Activated CD8-positive, alpha-beta T cell treated with anti-CD3 and anti-CD28 coated beads for 36 hours (primary cell): ENCODE data around the gene MIA3. TPM values are rescaled to one million over a fixed set of nuclear protein-coding genes. Genes with fewer than 3 reads are reported as not detected.
A peak's percentile ranks its signal among the peaks of the same experiment; 100 is the strongest.
"Not testable (repeated sequence)": the region's sequence is repeated elsewhere in the genome, so short reads cannot be mapped to it uniquely, and the experiment has no call there.

ENCODE experiments used
- ATAC-seq: fragments of 200-7000 bp; cut with Tn5 transposase; one replicate; pipeline ENCODE4 v1.10.0; 2021; ENCODE audit warnings: mild to moderate bottlenecking, moderate library complexity
- CTCF ChIA-PET: fragments of 350-600 bp; sonication (Branson Sonifier 250); formaldehyde crosslinking; loops from one replicate; lab custom pipeline; 2021; ENCODE audit warnings: antibody characterized with exemption; lab: Charles Lee
- POLR2A ChIA-PET: fragments of 350-600 bp; sonication (Branson Sonifier 250); formaldehyde crosslinking; loops from one replicate; lab custom pipeline; 2021; ENCODE audit warnings: antibody characterized with exemption; lab: Charles Lee
- DNase-seq: peaks from one replicate; pipeline ENCODE4 v3.0.0-alpha.2; 2020
- H3K27ac Mint-ChIP-seq: one replicate; pipeline ENCODE4 v1.8.0; 2021; ENCODE audit warnings: mild to moderate bottlenecking, mixed read lengths
- H3K27me3 Mint-ChIP-seq: one replicate; pipeline ENCODE4 v1.8.0; 2021; ENCODE audit warnings: mixed read lengths
- H3K36me3 Mint-ChIP-seq: one replicate; pipeline ENCODE4 v1.8.0; 2021; ENCODE audit warnings: low read depth, mixed read lengths
- H3K4me1 Mint-ChIP-seq: one replicate; pipeline ENCODE4 v1.8.0; 2021; ENCODE audit warnings: low read depth, mixed read lengths
- H3K4me3 Mint-ChIP-seq: one replicate; pipeline ENCODE4 v1.8.0; 2021; ENCODE audit warnings: mild to moderate bottlenecking, moderate library complexity, mixed read lengths
- H3K9me3 Mint-ChIP-seq: one replicate; pipeline ENCODE4 v1.8.0; 2021; ENCODE audit warnings: mixed read lengths
- intact Hi-C: fragments of 100-400 bp; cut with micrococcal nuclease; formaldehyde crosslinking; loops from one replicate; pipeline ENCODE4 v1.10.0; 2022
- total RNA-seq, 2 experiments: library from RNA; stranded (reverse); gene quantifications; one replicate each; pipeline ENCODE4 v1.2.3, GENCODE V29; 2021
- TF ChIP-seq, protein P1 (sequence below): fragments of 200-600 bp; IDR thresholded peaks from one replicate; pipeline ENCODE4 v1.8.0; 2022; ENCODE audit warnings: antibody characterized with exemption, mild to moderate bottlenecking

MIA3 gene
- total RNA-seq, 2 experiments from 2014 or later = 43.1 to 44.1 TPM

DNA sequence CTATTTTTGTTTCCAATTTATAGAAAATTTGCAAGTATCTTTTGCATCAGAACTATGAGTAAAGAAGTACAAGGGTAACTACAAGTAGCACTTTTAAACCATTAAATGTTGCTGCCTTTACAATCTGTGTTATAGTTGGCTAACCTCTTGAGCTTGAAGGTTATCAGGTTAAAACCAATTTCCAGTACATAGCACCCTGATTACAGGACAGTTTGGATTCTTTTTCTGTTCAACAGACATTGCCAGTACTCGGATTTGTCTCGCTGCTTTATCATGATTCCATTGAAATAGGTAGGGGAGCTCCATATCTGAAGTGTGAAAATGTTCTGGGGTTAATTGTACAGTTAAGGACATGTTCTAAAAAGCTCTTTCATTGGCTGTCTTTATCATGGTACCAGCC is 40.0 kb downstream of the MIA3 start:
- TF ChIP-seq, protein P1, sequence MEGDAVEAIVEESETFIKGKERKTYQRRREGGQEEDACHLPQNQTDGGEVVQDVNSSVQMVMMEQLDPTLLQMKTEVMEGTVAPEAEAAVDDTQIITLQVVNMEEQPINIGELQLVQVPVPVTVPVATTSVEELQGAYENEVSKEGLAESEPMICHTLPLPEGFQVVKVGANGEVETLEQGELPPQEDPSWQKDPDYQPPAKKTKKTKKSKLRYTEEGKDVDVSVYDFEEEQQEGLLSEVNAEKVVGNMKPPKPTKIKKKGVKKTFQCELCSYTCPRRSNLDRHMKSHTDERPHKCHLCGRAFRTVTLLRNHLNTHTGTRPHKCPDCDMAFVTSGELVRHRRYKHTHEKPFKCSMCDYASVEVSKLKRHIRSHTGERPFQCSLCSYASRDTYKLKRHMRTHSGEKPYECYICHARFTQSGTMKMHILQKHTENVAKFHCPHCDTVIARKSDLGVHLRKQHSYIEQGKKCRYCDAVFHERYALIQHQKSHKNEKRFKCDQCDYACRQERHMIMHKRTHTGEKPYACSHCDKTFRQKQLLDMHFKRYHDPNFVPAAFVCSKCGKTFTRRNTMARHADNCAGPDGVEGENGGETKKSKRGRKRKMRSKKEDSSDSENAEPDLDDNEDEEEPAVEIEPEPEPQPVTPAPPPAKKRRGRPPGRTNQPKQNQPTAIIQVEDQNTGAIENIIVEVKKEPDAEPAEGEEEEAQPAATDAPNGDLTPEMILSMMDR = no peak
- peaks cover 53% of the 10 kb centered on the region for H3K4me1 Mint-ChIP-seq
- ChIA-PET POLR2A (interaction anchor here (0.9 to 1.1 kb wide), 2 partner anchors 14 to 55 kb away, joined by 3 to 6 read pairs; partner anchors contain the start of genes AIDA and BROX), CTCF (interaction anchor here (1.0 to 1.1 kb wide), 3 partner anchors 8 to 193 kb away, joined by 3 read pairs; no protein-coding TSS in a partner anchor)
- H3K4me3 Mint-ChIP-seq = no peak overlapping the region
- peak overlapping the region; percentile 8 for H3K27ac Mint-ChIP-seq
- H3K9me3 Mint-ChIP-seq = no peaks in the 10 kb centered on the region
- no peaks in the 10 kb centered on the region for H3K27me3 Mint-ChIP-seq
- peaks cover 79% of the 10 kb centered on the region for H3K36me3 Mint-ChIP-seq
- ATAC-seq (no peak), DNase-seq (no peak)
- intact Hi-C loops = loop anchor here (5.0 kb wide), 1 partner anchor 54 kb away; the partner anchor contains the start of genes AIDA and BROX

DNA sequence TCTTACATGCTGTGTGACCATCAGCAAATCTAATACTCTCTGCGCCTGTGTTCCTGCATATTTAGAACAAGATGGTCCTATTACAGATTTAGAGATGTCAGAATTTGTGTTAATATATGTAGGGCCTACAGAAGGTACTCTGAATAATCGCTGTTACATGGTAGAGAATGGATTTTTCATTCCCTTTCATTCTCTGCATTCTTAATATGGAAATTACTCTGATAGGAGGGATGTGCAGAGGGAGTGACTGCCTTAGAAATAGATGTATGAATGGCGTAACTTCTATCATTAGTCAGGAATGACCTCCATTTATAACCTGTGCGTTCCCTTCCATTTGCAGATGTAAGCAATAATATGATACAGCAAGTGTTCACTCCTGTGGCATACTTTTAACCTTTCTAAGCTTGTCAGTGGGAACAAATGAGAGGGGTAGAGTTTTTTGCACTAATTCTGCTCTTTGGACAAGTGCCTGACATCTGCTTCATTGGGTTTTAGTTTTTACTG is 45.6 kb downstream of the MIA3 start:
- H3K9me3 Mint-ChIP-seq = no peaks in the 10 kb centered on the region
- H3K4me3 Mint-ChIP-seq = no peak overlapping the region
- H3K27ac Mint-ChIP-seq = no peak overlapping the region
- DNase-seq (no peak), ATAC-seq (no peak)
- CTCF ChIA-PET = interaction anchor here (1.5 kb wide), 1 partner anchor 29 kb away, joined by 4 read pairs; no protein-coding TSS in a partner anchor
- POLR2A ChIA-PET = no interaction called here
- TF ChIP-seq, protein P1 = no peak
- intact Hi-C loops = no loop called here
- peaks cover 51% of the 10 kb centered on the region for H3K36me3 Mint-ChIP-seq
- H3K27me3 Mint-ChIP-seq = no peaks in the 10 kb centered on the region
- peaks cover 11% of the 10 kb centered on the region for H3K4me1 Mint-ChIP-seq

DNA sequence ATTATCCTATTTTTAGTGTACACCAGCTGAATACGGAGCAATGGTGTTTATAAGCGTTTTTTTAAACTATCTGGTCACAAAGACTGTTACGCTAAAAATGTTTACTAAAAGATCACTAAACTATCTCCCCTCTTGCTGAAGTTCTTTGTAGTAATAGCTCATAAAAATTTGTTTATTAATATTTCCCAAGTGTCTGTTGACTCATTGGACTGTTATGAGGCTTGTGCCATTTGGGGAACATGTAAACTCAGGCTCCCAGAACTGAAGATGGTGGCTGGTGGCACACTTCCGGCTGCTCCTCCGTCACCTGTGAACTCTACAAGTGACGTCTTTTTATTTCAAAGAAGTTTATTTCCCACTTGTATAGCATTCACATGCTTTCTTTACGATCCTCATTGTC is 48.1 kb downstream of the MIA3 start:
- ChIA-PET CTCF (interaction anchor here (0.6 to 1.0 kb wide), 3 partner anchors 8 to 150 kb away, joined by 3 to 5 read pairs (median 3); no protein-coding TSS in a partner anchor), POLR2A (no interaction called here)
- intact Hi-C loops = no loop called here
- H3K27ac Mint-ChIP-seq = no peak overlapping the region
- ATAC-seq (no peak), DNase-seq (no peak)
- no peaks in the 10 kb centered on the region for H3K27me3 Mint-ChIP-seq
- no peak overlapping the region for H3K4me3 Mint-ChIP-seq
- H3K36me3 Mint-ChIP-seq = peaks cover 38% of the 10 kb centered on the region
- peaks cover 20% of the 10 kb centered on the region for H3K4me1 Mint-ChIP-seq
- no peaks in the 10 kb centered on the region for H3K9me3 Mint-ChIP-seq
- TF ChIP-seq, protein P1 = no peak

DNA sequence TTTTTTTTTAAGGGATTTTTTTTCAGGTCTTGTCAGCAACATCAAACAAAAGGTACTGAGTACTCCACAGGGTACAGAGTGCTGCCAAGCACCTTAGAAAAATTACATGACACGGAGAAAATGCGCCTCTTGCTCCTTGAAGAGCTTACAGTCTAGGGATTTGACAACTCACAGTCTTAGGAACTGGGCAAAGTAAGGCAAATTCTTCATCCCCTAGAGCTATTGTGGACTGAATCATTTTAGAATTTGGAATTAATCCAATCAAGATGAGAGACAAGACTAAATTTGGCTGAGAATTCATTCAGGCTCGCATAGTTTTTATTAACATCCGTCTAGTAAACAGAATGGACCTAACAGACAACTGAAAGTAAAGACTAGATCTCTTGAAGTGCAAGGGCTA is 50.3 kb downstream of the MIA3 start:
- H3K9me3 Mint-ChIP-seq, DNase-seq, H3K27ac Mint-ChIP-seq, H3K4me3 Mint-ChIP-seq, POLR2A ChIA-PET, CTCF ChIA-PET, ATAC-seq, intact Hi-C loops, H3K27me3 Mint-ChIP-seq: not testable (repeated sequence)
- peaks cover 20% of the 10 kb centered on the region for H3K4me1 Mint-ChIP-seq
- peaks cover 41% of the 10 kb centered on the region for H3K36me3 Mint-ChIP-seq

DNA sequence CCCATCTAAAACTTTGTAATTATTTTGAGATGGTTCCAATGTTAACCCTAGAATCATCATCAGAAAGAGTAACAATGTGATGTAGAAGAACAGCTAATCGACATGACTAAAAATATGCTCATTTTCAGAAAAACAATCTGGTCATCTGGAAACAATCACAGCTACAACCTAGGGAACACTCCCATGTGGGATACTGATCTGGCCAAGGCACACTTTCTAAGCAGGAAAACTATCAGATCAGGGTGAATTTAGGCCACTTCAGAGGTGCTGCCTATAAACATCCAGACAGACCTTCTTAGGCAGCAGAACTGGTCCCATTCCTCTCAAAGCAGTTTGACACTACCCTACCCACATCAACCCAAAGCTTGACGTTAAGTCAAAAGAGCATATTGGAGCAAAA is 51.2 kb downstream of the MIA3 start:
- H3K27me3 Mint-ChIP-seq, H3K9me3 Mint-ChIP-seq, POLR2A ChIA-PET, intact Hi-C loops, CTCF ChIA-PET, ATAC-seq, H3K27ac Mint-ChIP-seq, H3K4me3 Mint-ChIP-seq, DNase-seq: not testable (repeated sequence)
- Mint-ChIP-seq H3K4me1 (peaks cover 20% of the 10 kb centered on the region), H3K36me3 (peaks cover 44% of the 10 kb centered on the region)

DNA sequence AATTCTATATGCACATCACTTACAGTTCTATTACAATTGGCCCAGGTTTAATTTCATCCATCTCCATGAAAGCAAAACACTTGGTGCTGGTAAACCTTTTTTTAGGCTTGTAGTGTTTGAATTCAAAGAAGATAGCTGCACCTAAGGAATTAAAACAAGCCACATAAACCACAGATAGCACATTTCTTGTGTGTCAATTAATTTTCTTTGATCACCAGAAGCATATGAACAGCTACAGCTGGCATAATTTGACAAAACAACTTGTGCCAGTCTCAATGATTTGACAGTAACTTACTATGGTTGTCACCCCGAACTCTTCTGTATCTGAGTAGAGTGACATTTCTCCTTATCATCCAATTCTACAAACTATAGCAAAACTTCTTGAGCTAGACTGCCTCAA is 52.2 kb downstream of the MIA3 start:
- ATAC-seq = no peak
- no peaks in the 10 kb centered on the region for H3K9me3 Mint-ChIP-seq
- peaks cover 47% of the 10 kb centered on the region for H3K36me3 Mint-ChIP-seq
- no peaks in the 10 kb centered on the region for H3K27me3 Mint-ChIP-seq
- peak overlapping the region; percentile 75 for H3K27ac Mint-ChIP-seq
- ChIA-PET POLR2A (interaction anchor here (1.4 kb wide), 1 partner anchor 16 kb away, joined by 5 read pairs; no protein-coding TSS in a partner anchor), CTCF (interaction anchor here (1.1 to 1.3 kb wide), 2 partner anchors 10 to 12 kb away, joined by 3 read pairs; no protein-coding TSS in a partner anchor)
- TF ChIP-seq, protein P1 = no peak
- peaks cover 20% of the 10 kb centered on the region for H3K4me1 Mint-ChIP-seq
- no peak for DNase-seq
- no peak overlapping the region for H3K4me3 Mint-ChIP-seq
- intact Hi-C loops = no loop called here
